Lung (tissue), 12 donors: ENCODE measurements around the gene CEMIP. TPM values are rescaled to one million over a fixed set of nuclear protein-coding genes. Genes with fewer than 3 reads are reported as not detected.

ENCODE experiments used
- ATAC-seq: fragments of 200-7000 bp; cut with Tn5 transposase; one replicate; pipeline ENCODE4 v1.9.1; 2020; ENCODE audit warnings: moderate number of reproducible peaks; ENCODE audit not compliant: insufficient read depth, low FRiP score
- DNase-seq, 3 donors: peaks; one replicate each; pipeline ENCODE4 v3.0.0-alpha.2; 2013 to 2017
- H3K27ac ChIP-seq, 2 donors: one replicate each; pipeline ENCODE4 v1.5.1; 2013; ENCODE audit warnings: mild to moderate bottlenecking in 2 of 2, moderate library complexity in 2 of 2, control low read depth in 1 of 2, inconsistent platforms in 1 of 2, low read depth in 1 of 2, low read length in 1 of 2
- H3K27me3 ChIP-seq, 3 donors: one replicate each; pipeline ENCODE4 v1.5.1; 2013; ENCODE audit warnings: low read length in 2 of 3; ENCODE audit not compliant: control insufficient read depth in 3 of 3, insufficient read depth in 3 of 3
- H3K36me3 ChIP-seq, 4 donors: one replicate each; pipeline ENCODE4 v1.5.1; 2013; ENCODE audit warnings: low read length in 4 of 4, mild to moderate bottlenecking in 1 of 4, moderate library complexity in 1 of 4; ENCODE audit not compliant: control insufficient read depth in 4 of 4, insufficient read depth in 4 of 4
- H3K4me1 ChIP-seq, 5 donors: one replicate each; pipeline ENCODE4 v1.5.1; 2013; ENCODE audit warnings: low read length in 5 of 5, mild to moderate bottlenecking in 2 of 5, moderate library complexity in 1 of 5; ENCODE audit not compliant: control insufficient read depth in 5 of 5, insufficient read depth in 5 of 5
- H3K4me3 ChIP-seq: one replicate; pipeline ENCODE4 v1.5.1; 2013; ENCODE audit warnings: mild to moderate bottlenecking, control low read depth, moderate library complexity
- H3K9ac ChIP-seq, 2 donors: one replicate each; pipeline ENCODE4 v1.5.1; 2013; ENCODE audit warnings: low read length in 2 of 2, control low read depth in 1 of 2; ENCODE audit not compliant: insufficient read depth in 1 of 2
- H3K9me3 ChIP-seq, 4 donors: one replicate each; pipeline ENCODE4 v1.5.1; 2013; ENCODE audit warnings: low read length in 3 of 4, mild to moderate bottlenecking in 1 of 4, moderate library complexity in 1 of 4; ENCODE audit not compliant: control insufficient read depth in 4 of 4, insufficient read depth in 3 of 4
- WGBS, 2 donors: extraction: QIAGEN DNeasy Blood & Tissue Kit; methylation state at CpG; one replicate each; pipeline ENCODE4 v1.1.7; 2013; 5-methylcytosine and 5-hydroxymethylcytosine counted together
- polyA plus RNA-seq, 2 donors: library from polyadenylated mRNA; stranded (reverse); fragments of 200-250 nt; gene quantifications; one replicate each; pipeline ENCODE4 v1.2.1, GENCODE V29; 2013
- total RNA-seq, 2 donors: library from RNA; depleted of rRNA in 1 of 2; stranded (reverse); fragments of >200 nt in 1 of 2; gene quantifications; one replicate each; pipeline ENCODE4 v1.2.1, GENCODE V29; 2014 to 2021
- TF ChIP-seq, protein P1 (sequence below): IDR thresholded peaks from 2 replicates; pipeline ENCODE4 v1.5.1; 2012; ENCODE audit warnings: mild to moderate bottlenecking; ENCODE audit errors: control extremely low read depth, extremely low read depth
- donor health status: control.
- donor health status: control.
- donor health status: Bipolar disorder and iron deficiency.
- donor health status: healthy.
- donor health status: DM: yes; HTN: yes; CAD: no.

The CEMIP gene
- total and polyA plus RNA-seq, 4 donors = 1.9 to 32.0 (median 3.9) TPM

DNA sequence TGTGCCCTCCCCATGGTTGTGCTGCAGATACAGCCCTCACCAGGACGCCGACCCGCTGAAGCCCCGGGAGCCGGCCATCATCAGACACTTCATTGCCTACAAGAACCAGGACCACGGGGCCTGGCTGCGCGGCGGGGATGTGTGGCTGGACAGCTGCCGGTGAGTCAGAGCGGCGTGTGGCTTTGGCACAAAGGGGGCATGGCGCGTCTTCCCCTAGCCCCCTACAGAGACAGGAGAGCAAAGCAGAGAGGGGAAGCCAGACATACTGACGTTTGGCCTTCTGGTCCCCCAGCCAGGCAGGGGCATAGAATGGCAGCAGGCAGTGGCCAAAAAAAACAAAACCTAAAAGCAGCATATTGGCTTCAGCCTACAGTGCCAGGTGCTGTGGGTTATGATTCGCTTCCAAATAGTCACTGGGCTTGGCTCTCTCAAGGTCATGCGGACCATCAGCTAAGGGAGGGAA, 146.5 kb downstream of the CEMIP start:
- no peak for DNase-seq
- H3K27me3 ChIP-seq = no peaks in the 10 kb centered on the region
- WGBS, 2 donors = 96 to 97% methylated on average over 17 of the region's 17 CpGs
- H3K9me3 ChIP-seq = no peaks in the 10 kb centered on the region
- peaks cover 0 to 24% (median 6%) of the 10 kb centered on the region in 4 donors for H3K36me3 ChIP-seq
- H3K4me3 ChIP-seq = no peak overlapping the region
- H3K27ac ChIP-seq = no peak overlapping the region
- TF ChIP-seq, protein P1, sequence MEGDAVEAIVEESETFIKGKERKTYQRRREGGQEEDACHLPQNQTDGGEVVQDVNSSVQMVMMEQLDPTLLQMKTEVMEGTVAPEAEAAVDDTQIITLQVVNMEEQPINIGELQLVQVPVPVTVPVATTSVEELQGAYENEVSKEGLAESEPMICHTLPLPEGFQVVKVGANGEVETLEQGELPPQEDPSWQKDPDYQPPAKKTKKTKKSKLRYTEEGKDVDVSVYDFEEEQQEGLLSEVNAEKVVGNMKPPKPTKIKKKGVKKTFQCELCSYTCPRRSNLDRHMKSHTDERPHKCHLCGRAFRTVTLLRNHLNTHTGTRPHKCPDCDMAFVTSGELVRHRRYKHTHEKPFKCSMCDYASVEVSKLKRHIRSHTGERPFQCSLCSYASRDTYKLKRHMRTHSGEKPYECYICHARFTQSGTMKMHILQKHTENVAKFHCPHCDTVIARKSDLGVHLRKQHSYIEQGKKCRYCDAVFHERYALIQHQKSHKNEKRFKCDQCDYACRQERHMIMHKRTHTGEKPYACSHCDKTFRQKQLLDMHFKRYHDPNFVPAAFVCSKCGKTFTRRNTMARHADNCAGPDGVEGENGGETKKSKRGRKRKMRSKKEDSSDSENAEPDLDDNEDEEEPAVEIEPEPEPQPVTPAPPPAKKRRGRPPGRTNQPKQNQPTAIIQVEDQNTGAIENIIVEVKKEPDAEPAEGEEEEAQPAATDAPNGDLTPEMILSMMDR = no peak
- ATAC-seq = no peak
- H3K9ac ChIP-seq = no peak overlapping the region
- H3K4me1 ChIP-seq = no peaks in the 10 kb centered on the region

DNA sequence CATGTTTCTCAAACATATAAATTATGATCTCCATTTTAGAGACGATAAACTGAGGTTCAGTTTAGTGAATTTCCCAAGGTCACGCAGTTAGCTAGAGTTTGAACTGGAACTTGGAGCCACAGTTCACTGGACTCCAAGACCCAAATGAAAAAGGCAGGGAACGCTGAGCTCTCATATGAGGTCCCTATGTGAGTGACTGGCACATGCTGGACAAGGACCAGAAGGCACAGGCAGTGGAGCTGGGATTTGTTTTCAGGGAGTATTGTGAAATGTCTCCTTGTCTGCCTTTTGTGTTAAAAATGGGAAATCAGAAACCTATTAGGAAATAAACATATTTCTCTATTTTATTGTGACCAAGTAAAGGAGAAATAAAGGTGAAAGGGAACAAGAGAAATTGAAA, 147.0 kb downstream of the CEMIP start:
- H3K4me1 ChIP-seq = no peaks in the 10 kb centered on the region
- no peak for DNase-seq
- H3K4me3 ChIP-seq = no peak overlapping the region
- H3K36me3 ChIP-seq = peaks cover 0 to 24% (median 6%) of the 10 kb centered on the region in 4 donors
- H3K27me3 ChIP-seq = no peaks in the 10 kb centered on the region
- H3K9me3 ChIP-seq = no peaks in the 10 kb centered on the region
- 94 to 96% methylated on average over 3 of the region's 3 CpGs for WGBS, 2 donors
- no peak overlapping the region for H3K27ac ChIP-seq
- no peak for ATAC-seq
- no peak overlapping the region for H3K9ac ChIP-seq
- TF ChIP-seq, protein P1 = no peak

DNA sequence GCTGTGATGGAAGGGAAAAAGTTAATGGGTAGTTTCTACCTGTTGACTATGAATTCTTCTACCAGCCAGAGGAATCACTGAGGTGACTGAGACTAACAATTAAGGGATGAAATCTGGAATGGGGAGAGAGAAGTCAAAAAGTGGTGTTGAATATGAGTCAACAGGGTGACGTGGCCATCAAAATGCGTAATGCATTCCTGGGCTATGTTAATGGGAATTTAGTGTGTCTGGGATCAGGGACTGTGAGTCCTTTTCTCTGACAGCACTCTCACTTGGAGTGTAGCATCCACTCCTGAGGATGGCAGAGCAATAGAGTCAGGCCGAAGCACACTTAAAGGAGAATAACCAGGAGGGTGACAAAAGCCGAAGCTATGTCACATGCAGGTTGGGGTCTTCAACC, 150.1 kb downstream of the CEMIP start:
- TF ChIP-seq, protein P1 = no peak
- ATAC-seq (no peak), DNase-seq (no peak)
- Histone ChIP-seq H3K36me3 (peaks cover 0 to 15% (median 3%) of the 10 kb centered on the region in 4 donors), H3K27me3 (no peaks in the 10 kb centered on the region), H3K9ac (no peak overlapping the region), H3K9me3 (no peaks in the 10 kb centered on the region), H3K4me1 (peaks cover 0 to 13% (median 0%) of the 10 kb centered on the region in 5 donors), H3K27ac (no peak overlapping the region), H3K4me3 (no peak overlapping the region)
- WGBS, 2 donors = 96 to 98% methylated on average over 4 of the region's 4 CpGs

DNA sequence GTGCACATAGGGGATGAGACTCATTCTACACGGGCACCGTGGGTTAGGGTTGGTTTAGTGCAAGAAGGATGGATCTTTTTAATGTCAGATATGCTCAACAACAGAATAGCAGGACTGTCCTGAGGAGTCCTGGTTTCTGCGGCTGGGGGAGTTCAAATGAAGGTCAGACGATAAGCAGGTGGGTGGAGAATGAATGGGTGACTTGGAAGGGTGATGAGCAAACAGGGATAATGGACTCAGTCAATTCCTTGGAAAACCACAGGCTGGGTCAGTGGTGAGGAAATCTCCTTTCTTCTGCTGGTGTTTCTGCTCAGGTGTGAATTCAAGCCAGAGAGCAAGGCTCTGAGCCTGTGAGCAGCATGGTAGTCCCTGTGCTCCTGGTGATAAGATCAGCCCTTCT, 150.5 kb downstream of the CEMIP start:
- H3K4me1 ChIP-seq = peaks cover 0 to 15% (median 0%) of the 10 kb centered on the region in 5 donors
- DNase-seq (no peak), ATAC-seq (no peak)
- no peak overlapping the region for H3K4me3 ChIP-seq
- peaks cover 0 to 15% (median 3%) of the 10 kb centered on the region in 4 donors for H3K36me3 ChIP-seq
- 88 to 95% methylated on average over 4 of the region's 4 CpGs for WGBS, 2 donors
- TF ChIP-seq, protein P1 = no peak
- no peak overlapping the region for H3K9ac ChIP-seq
- no peak overlapping the region for H3K27ac ChIP-seq
- H3K27me3 ChIP-seq = no peaks in the 10 kb centered on the region
- no peaks in the 10 kb centered on the region for H3K9me3 ChIP-seq
